Omental fat pad (tissue), 4 donors: ENCODE results near the gene CCL16. TPM values are rescaled to one million over a fixed set of nuclear protein-coding genes. Genes with fewer than 3 reads are reported as not detected.

Experiments
- ATAC-seq: fragments of 150-250 bp; one replicate; pipeline ENCODE4 v1.9.1; 2016; ENCODE audit warnings: mild to moderate bottlenecking, moderate library complexity; ENCODE audit not compliant: low FRiP score
- DNase-seq: peaks from one replicate; pipeline ENCODE4 v3.0.0-alpha.2; 2019; ENCODE audit warnings: low spot score
- CTCF ChIP-seq, 3 donors: fragments of 450-650 bp; IDR thresholded peaks; one replicate each; pipeline ENCODE4 v1.5.1; 2016 to 2017; ENCODE audit warnings: antibody characterized with exemption in 3 of 3, mild to moderate bottlenecking in 3 of 3, moderate library complexity in 2 of 3
- total RNA-seq, 4 donors: library from RNA; depleted of rRNA; stranded (reverse); fragments of >200 nt; gene quantifications; one replicate each; pipeline ENCODE4 v1.1.0, GENCODE V29; 2016

CCL16 gene
- total RNA-seq, 4 donors from 2014 or later = 0.69 to 2.8 TPM; not detected in 2

- no peak for TF ChIP-seq CTCF (IDR thresholded peaks at IDR 0.05)
- DNase-seq (no peak), ATAC-seq (no peak)
These were observed 33.6 kb upstream of the CCL16 start for GRCh38 chr17:36014946-36015345.

- no peak for ATAC-seq
- TF ChIP-seq CTCF (IDR thresholded peaks at IDR 0.05) = no peak
- no peak for DNase-seq
These were observed 29.9 kb upstream of the CCL16 start for GRCh38 chr17:36011201-36011600.

- ATAC-seq = no peak
- DNase-seq = no peak
- no peak for TF ChIP-seq CTCF (IDR thresholded peaks at IDR 0.05)
These were observed 27.8 kb upstream of the CCL16 start for GRCh38 chr17:36008998-36009665.

- ATAC-seq = no peak
- no peak for DNase-seq
These were observed 23.4 kb upstream of the CCL16 start for GRCh38 chr17:36004594-36005108.

GRCh38 chr17:36002631-36003030, 21.3 kb upstream of the CCL16 start:
- ATAC-seq (no peak), DNase-seq (no peak)
- no peak for TF ChIP-seq CTCF (IDR thresholded peaks at IDR 0.05)

More at GRCh38 chr17:36004594-36005108, 23.4 kb upstream of the CCL16 start:
- no peak for TF ChIP-seq CTCF (IDR thresholded peaks at IDR 0.05)

- ATAC-seq = no peak
- DNase-seq = no peak
- no peak for TF ChIP-seq CTCF (IDR thresholded peaks at IDR 0.05)
These were observed 20.7 kb upstream of the CCL16 start for GRCh38 chr17:36001862-36002603.
